Endothelial cell of umbilical vein (primary cell): ENCODE data around the gene GRIK3. TPM values are rescaled to one million over a fixed set of nuclear protein-coding genes. Genes with fewer than 3 reads are reported as not detected.

Experiments used
- BruUV-seq: library from RNA; stranded (reverse); fragments of 400-500 nt; replicated peaks from 2 replicates; lab custom pipeline; 2021; lab: Mats Ljungman, UMichigan
- CTCF ChIA-PET: fragments of 300-600, 350-600 bp; sonication (Branson Sonifier 250); formaldehyde crosslinking; loops from one replicate; lab custom pipeline; 2021; ENCODE audit warnings: antibody characterized with exemption, inconsistent platforms; lab: Charles Lee
- POLR2A ChIA-PET: fragments of 300-600, 350-600 bp; sonication (Branson Sonifier 250); formaldehyde crosslinking; loops from one replicate; lab custom pipeline; 2021; ENCODE audit warnings: antibody characterized with exemption, inconsistent platforms; lab: Charles Lee
- DNase-seq: peaks from one replicate; pipeline ENCODE4 v3.0.0-alpha.2; 2011; ENCODE audit warnings: low read depth, low spot score
- FAIRE-seq: peaks from 2 replicates; lab custom pipeline; 2011; peaks lifted over from hg19 to GRCh38; lab: Jason Lieb, UNC
- H2AFZ ChIP-seq: 2 replicates; pipeline ENCODE4 v1.6.0; 2012; ENCODE audit warnings: low read depth, low read length, control low read depth, inconsistent platforms
- H3K27ac ChIP-seq: 2 replicates; pipeline ENCODE4 v1.5.1; 2011; ENCODE audit warnings: low read depth, mild to moderate bottlenecking, control low read depth, low read length, moderate library complexity; ENCODE audit not compliant: insufficient read depth
- H3K27me3 ChIP-seq, 2 experiments: 2 replicates each; pipeline versions ENCODE4 v1.6.0 to v1.6.1; 2011; ENCODE audit warnings: low read length in 2 of 2, mixed read lengths in 1 of 2; ENCODE audit not compliant: control insufficient read depth in 2 of 2, insufficient read depth in 2 of 2
- H3K36me3 ChIP-seq, 2 experiments: 2 replicates in 1 of 2; 3 replicates in 1 of 2; pipeline ENCODE4 v1.5.1; 2011; ENCODE audit warnings: low read length in 2 of 2, mild to moderate bottlenecking in 1 of 2, moderate library complexity in 1 of 2; ENCODE audit not compliant: control insufficient read depth in 2 of 2, insufficient read depth in 2 of 2; ENCODE audit errors: extremely low read depth in 1 of 2
- H3K4me1 ChIP-seq: 3 replicates; pipeline ENCODE4 v1.5.1; 2011; ENCODE audit warnings: mild to moderate bottlenecking, low read length; ENCODE audit not compliant: control insufficient read depth, insufficient read depth; ENCODE audit errors: extremely low read depth
- H3K4me2 ChIP-seq: 2 replicates; pipeline ENCODE4 v1.6.1; 2011; ENCODE audit warnings: low read length, control low read depth, mixed read lengths; ENCODE audit not compliant: insufficient read depth
- H3K4me3 ChIP-seq, 3 experiments: fragments of 200-600 bp in 1 of 3; sonication (generic), shearing (Covaris generic) in 1 of 3; replicated peaks in 1 of 3; 2 replicates each; pipeline ENCODE4 v1.5.1; 2011 to 2016; ENCODE audit warnings: control low read depth in 3 of 3, low read length in 3 of 3, mild to moderate bottlenecking in 2 of 3, inconsistent platforms in 1 of 3, low read depth in 1 of 3, moderate library complexity in 1 of 3; ENCODE audit not compliant: insufficient read depth in 1 of 3
- H3K79me2 ChIP-seq: 2 replicates; pipeline ENCODE4 v1.6.0; 2012; ENCODE audit warnings: low read length, inconsistent platforms; ENCODE audit not compliant: control insufficient read depth, insufficient read depth
- H3K9ac ChIP-seq: replicated peaks from 2 replicates; pipeline ENCODE3; 2011; ENCODE audit warnings: low read length, control low read depth; ENCODE audit not compliant: insufficient read depth; ENCODE audit errors: extremely low read depth
- H3K9me1 ChIP-seq: replicated peaks from 3 replicates; pipeline ENCODE4 v1.6.0; 2011; ENCODE audit warnings: mild to moderate bottlenecking, low read length; ENCODE audit not compliant: control insufficient read depth, insufficient read depth; ENCODE audit errors: extremely low read depth
- H3K9me3 ChIP-seq: replicated peaks from 2 replicates; pipeline ENCODE4 v1.5.1; 2012; ENCODE audit warnings: low read length, inconsistent platforms; ENCODE audit not compliant: control insufficient read depth, insufficient read depth
- H4K20me1 ChIP-seq: replicated peaks from 2 replicates; pipeline ENCODE3; 2011; ENCODE audit warnings: mild to moderate bottlenecking, low read length; ENCODE audit not compliant: control insufficient read depth, insufficient read depth; ENCODE audit errors: extremely low read depth
- CTCF ChIP-seq, 2 donors: IDR thresholded peaks; 1 replicate in 1 of 2; 2 replicates in 1 of 2; pipeline ENCODE4 v1.5.1; 2011; ENCODE audit warnings: low read length in 2 of 2, mild to moderate bottlenecking in 2 of 2, moderate library complexity in 2 of 2, control low read depth in 1 of 2, inconsistent platforms in 1 of 2, low read depth in 1 of 2; ENCODE audit not compliant: insufficient read depth in 1 of 2; ENCODE audit errors: extremely low read depth in 1 of 2
- EZH2 ChIP-seq: IDR thresholded peaks from 2 replicates; pipeline ENCODE4 v1.6.1; 2012; ENCODE audit warnings: borderline replicate concordance, low read depth, mild to moderate bottlenecking, moderate library complexity, low read length, inconsistent platforms; ENCODE audit not compliant: severe bottlenecking
- FOS ChIP-seq: IDR thresholded peaks from 2 replicates; pipeline ENCODE4 v1.6.1; 2011; ENCODE audit warnings: mild to moderate bottlenecking, low read length, moderate library complexity, borderline replicate concordance; ENCODE audit not compliant: insufficient read depth
- GATA2 ChIP-seq: IDR thresholded peaks from 2 replicates; pipeline ENCODE4 v1.7.0; 2011; ENCODE audit warnings: low read depth, mild to moderate bottlenecking, moderate library complexity, mixed read lengths, low read length; ENCODE audit not compliant: insufficient read length, insufficient read depth
- JUN ChIP-seq: IDR thresholded peaks from 2 replicates; pipeline ENCODE4 v1.6.1; 2011; ENCODE audit warnings: borderline replicate concordance, low read depth; ENCODE audit not compliant: insufficient read length, insufficient read depth
- MAX ChIP-seq: IDR thresholded peaks from 2 replicates; pipeline ENCODE4 v1.6.1; 2011; ENCODE audit not compliant: insufficient read depth, insufficient read length
- MYC ChIP-seq: IDR thresholded peaks from one replicate; pipeline ENCODE4 v1.6.1; 2011; ENCODE audit warnings: mild to moderate bottlenecking, low read depth, low read length
- POLR2A ChIP-seq: IDR thresholded peaks from 2 replicates; pipeline ENCODE4 v1.6.1; 2012; ENCODE audit warnings: low read depth, mild to moderate bottlenecking, control low read depth, low read length
- POLR2AphosphoS5 ChIP-seq: IDR thresholded peaks from 2 replicates; pipeline ENCODE4 v1.6.1; 2012; ENCODE audit warnings: low read depth, mild to moderate bottlenecking, control low read depth, low read length, moderate library complexity; ENCODE audit not compliant: insufficient read depth
- dilution Hi-C: fragments of 300-500 bp; cut with MboI; formaldehyde crosslinking; loops from one replicate; pipeline ENCODE4 v1.15.0; 2019; ENCODE audit warnings: low sequenced_read_pairs; ENCODE audit not compliant: extremely low pct_ligation_motif_present
- intact Hi-C: fragments of 100-400 bp; cut with micrococcal nuclease; formaldehyde crosslinking; loops from one replicate; pipeline ENCODE4 v1.10.0; 2022
- polyA plus RNA-seq, 4 experiments: library from polyadenylated mRNA; depleted of rRNA in 3 of 4; stranded (reverse) in 3 of 4; unstranded in 1 of 4; fragments of >200 nt; gene quantifications; 2 replicates each; pipeline versions ENCODE4 v1.2.1 to v1.2.3, GENCODE V29; 2011 to 2012; ENCODE audit warnings: missing spikeins in 1 of 4
- total RNA-seq: library from RNA; stranded (reverse); gene quantifications from 2 replicates; pipeline ENCODE4 v1.2.3, GENCODE V29; 2021

The GRIK3 gene
- total and polyA plus RNA-seq, 2 donors (not counting 3 experiments of a cell fraction or from before 2014, with no cell fraction given): not detected

GRCh38 chr1:36793452-36793851, 240.9 kb downstream of the GRIK3 start:
- Histone ChIP-seq H2AFZ (no peak overlapping the region), H3K4me3 (no peak overlapping the region), H4K20me1 (no peaks in the 10 kb centered on the region), H3K9me1 (no peaks in the 10 kb centered on the region), H3K9me3 (no peaks in the 10 kb centered on the region), H3K4me1 (no peaks in the 10 kb centered on the region), H3K79me2 (no peaks in the 10 kb centered on the region), H3K27ac (no peak overlapping the region), H3K36me3 (no peaks in the 10 kb centered on the region), H3K27me3 (no peaks in the 10 kb centered on the region), H3K9ac (no peak overlapping the region), H3K4me2 (no peak overlapping the region)
- DNase-seq (no peak), FAIRE-seq (no peak)
- CTCF ChIA-PET: no interaction called here
- intact Hi-C loops (no loop called here), dilution Hi-C loops (no loop called here)
- POLR2A ChIA-PET: no interaction called here
- BruUV-seq: no TSS peak
- TF ChIP-seq POLR2AphosphoS5 (no peak), EZH2 (no peak), CTCF (IDR thresholded peaks at IDR 0.05; ENCODE audit: extremely low read depth in 1 of 2, insufficient read depth in 1 of 2, low read depth in 1 of 2, low read length in 2 of 2) (no peak), POLR2A (no peak), MYC (no peak), JUN (no peak), FOS (no peak), MAX (no peak), GATA2 (no peak)
